Endometrial microvascular endothelial cells (primary cell): ENCODE measurements around the gene GGTLC3. TPM values are rescaled to one million over a fixed set of nuclear protein-coding genes. Genes with fewer than 3 reads are reported as not detected.
"Not testable (repeated sequence)": the region's sequence is repeated elsewhere in the genome, so short reads cannot be mapped to it uniquely, and the experiment has no call there.

Source experiments
- in situ Hi-C: cut with HindIII; loops from 2 replicates; pipeline ENCODE4 v1.10.0; 2017; ENCODE audit warnings: low sequenced_read_pairs, low pct_unique_long_range_greater_than_20kb; ENCODE audit errors: inconsistent ontology term
- total RNA-seq: library from RNA; depleted of rRNA; stranded (reverse); fragments of >200 nt; gene quantifications from one replicate; pipeline ENCODE4 v1.2.3, GENCODE V29; 2015; ENCODE audit errors: inconsistent ontology term

The GGTLC3 gene
- total RNA-seq, result not detected

DNA sequence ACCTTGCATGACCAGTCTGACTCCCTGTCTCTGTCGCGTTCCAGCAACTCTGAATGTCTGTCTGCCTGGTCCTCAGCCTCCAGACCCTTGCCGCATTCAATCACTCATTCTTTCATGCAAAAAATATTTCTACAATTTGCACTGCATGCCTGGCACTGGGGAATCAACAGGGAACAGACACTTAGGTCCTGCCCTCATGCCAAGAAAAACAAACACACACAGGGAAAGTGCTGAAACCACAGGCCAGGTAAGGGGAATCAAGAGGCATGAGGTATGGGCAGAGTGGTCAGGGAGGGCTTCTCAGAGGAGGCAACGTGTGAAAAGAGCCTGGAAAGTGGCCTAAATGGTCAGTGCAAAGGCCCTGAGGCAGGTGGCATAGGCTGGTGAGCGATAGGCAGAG, at the start of gene GGTLC3:
GGTLC3 (minus strand) TSS at position 101 of the 400 bp plus-strand sequence. CDS start 264 bp downstream, outside the sequence.
- in situ Hi-C loops, result not testable (repeated sequence)

DNA sequence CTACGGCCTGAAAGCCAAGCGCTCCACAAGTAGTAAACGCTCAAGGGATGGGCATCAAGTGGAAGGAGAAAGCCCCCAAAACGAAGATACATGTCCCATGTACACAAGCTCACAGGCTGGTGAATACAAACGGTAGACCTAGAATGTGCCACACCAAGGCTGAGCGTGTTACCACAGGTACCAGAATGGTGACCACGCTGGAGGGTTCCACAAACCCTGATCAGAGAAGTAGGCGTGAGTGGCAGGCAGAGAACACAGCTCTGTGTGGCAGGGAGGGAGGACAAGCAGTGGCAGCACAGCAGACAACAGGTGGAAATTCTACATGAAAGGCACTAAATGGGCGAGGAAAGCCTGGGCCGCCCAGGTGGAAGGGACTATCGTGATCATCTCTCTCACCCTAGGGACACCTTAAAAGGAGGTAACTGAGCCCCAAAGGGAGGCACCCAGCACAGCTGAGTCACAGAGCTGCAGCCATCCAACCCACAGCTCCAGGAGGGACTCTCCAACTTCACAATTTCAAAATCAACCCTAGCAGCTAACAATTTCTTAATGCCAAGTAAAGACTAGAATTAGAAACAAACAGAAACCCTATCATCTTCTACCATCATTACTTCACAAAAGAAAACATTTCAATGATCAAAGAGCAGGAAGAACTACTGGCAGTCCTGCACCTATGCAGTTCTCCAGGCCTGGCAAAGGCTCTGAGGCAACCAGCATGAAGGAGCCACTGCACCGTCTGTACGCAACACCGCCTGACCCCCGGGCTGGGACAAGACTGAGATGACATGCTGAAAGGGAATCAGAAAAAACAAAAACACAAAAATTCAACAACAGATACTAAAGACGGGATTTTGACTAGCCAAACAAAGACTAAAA, 42.4 kb upstream of the GGTLC3 start:
- in situ Hi-C loops, result not testable (repeated sequence)

DNA sequence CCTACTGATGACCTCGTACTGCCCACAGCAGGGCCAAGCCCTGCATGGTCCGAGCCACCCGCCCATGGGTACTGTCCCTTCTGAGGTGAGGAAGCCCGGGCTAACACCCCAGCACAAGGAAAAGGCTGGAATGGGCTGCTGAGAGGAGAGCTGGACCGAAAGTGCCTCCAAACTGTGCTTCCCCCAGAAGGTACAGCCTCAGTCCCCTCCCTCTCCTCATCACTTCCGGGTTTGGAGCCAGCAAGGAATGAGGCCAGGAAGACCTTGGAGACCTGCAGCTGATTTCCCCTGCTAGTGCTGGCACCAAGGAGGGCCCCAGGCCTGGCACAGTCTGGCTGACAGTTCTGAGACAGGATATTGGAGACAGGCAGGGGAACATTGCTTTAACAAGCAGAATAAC, 41.0 kb upstream of the GGTLC3 start:
- in situ Hi-C loops, result not testable (repeated sequence)

DNA sequence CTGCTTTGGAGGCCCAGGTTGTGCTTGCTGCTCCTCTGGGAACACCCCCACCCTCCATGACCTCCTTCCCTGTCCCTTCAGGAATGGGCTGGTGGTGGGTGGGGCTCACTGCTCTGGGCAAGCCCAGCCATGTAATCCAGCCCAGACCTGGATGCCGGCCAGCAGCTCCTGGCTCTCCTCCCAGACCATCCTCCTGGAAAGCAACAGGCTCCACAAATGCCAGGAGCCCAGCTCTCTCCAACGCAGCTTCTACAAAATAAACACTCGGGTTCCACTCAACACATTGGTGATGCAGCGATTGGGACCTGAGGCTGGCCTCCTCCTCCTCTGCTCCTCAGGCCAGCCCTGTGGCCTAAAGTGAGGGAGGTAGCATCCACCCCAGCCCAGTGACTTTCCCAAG, 40.6 kb upstream of the GGTLC3 start:
- in situ Hi-C loops, result not testable (repeated sequence)

DNA sequence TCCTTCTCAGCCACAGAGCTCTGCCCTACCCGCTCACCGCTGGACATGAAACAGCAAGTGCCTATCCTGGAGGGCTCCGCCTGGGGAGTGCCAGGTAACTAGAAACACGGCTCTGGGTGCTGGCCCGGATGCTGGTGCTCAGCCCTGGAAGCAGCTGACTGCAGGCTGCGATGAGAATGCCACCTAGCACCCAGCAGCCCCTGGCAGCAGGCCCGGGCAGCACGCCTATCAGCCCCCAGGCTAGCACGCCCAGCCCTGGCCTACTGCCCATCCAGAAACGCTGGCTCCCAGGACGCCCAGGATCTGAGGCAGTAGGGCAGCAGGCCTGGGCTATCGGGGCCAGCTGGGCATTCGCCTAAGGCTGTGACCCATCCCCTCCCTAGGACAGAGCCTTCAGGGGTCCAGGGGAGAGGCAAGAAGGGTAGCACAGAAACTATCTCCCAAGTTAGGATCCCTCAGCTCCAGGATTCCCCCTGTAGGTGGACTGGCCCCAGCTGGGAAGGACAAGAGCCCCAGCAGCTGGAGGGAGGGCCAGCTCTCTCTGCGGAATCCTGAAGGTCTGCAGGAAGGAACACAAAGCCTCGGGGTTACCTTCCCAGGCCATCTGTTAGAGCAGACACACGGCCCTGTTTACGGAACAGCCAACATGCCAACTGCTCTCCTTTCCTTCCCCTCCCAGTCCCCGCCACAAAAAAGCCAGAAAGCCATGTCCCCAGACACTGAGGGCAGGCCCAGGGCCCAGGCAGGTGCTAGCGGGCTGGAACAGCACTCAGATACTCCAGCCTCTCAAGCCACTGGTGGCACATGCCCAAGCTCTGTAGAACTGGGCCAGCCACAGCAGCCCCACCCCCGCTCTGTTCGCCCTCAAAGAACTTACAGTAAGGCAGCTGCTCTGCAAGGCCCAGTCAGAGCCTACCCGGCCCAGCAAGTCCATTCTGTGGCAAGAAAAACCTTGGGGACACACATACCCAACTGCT, 36.6 kb upstream of the GGTLC3 start:
- in situ Hi-C loops, result not testable (repeated sequence)

DNA sequence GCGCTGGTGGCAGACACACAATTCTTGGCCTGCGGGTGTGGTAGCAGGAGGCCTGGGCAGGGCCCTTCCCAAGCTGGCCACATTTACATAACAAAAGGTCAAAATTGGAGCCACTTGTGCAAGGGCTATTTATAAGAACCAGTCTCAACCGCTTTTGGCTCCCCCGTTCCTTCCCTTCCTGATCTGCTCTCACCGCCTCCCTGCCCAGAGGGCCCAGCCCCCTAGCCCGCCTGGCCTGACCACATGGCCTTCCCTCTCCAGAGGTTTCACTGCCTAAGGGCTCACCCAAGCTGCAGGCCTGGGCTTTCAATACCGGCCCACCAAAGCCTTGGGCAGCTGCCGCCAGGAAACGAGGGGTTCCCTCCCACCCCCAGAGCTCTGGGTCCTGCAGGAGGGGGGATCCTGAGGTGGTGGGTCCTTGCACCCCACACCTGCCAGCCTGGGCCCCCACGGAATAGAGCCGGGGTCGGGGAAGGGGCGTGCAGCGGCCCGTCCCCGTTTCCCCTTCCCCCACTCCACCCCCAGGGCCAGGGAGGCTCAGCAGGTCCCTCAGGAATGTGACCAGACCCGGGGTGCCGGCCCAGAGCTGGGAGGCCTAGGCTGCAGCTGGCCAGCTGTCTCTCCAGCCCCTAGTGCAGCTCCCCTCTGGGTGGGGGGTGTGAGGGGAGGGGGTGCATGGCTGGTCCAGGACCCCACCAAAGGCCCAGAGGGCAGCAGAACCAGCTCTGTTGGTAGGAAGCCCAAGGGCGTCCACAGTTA, 35.1 kb upstream of the GGTLC3 start:
- in situ Hi-C loops, result not testable (repeated sequence)

DNA sequence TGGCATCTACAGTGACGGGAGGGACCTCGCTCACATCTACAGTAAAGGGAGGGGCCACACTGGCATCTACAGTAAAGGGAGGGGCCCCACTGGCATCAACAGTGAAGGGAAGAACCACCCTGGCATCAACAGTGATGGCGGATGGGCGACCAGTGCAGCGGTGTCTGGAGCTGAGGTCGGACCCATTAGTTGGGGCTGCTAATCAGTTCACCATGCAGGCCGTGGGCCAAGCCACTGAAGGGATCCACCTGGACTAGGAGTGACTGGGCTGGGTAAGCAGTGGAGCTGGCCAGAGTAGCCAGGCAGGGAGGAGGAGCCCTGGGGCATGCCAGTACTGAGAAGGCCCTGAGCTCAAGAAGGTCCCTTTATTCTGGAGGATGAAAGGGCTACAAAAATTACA, 33.1 kb upstream of the GGTLC3 start:
- in situ Hi-C loops, result not testable (repeated sequence)

DNA sequence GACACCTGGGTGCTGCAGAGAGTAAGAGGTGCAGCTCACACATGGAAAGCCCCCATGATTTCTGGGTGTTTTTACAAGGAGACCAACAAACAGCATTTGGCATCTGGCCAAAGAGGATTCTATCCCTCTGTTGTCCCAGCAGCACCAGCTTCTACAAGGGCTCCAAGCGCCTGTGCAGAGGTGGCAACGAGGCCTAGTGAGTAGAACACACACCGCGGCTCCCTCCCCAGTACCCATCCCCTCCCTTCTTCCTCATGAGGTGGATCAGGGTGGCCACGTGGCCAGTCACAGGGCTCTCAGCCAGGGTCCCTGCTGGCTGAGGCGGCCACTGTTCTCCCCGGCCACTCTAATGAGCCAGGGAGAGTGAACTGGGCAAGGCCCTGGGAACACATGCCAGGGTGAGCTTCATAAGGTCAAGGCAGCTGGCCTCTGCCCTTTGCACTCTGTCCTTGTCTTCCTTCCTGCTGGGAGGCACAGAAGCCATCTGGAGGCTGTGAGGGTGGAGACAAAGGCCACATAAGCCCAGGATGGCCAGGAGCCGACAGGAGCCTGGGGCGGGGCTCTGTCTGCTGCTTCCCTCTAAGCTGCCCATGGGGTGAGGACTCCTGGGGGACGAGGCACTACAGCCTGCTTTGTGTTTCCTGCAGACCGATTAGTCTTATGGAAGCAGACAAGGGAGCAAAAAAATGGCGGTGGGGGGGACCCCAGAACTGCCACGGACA, 31.7 kb upstream of the GGTLC3 start:
- in situ Hi-C loops, result not testable (repeated sequence)

DNA sequence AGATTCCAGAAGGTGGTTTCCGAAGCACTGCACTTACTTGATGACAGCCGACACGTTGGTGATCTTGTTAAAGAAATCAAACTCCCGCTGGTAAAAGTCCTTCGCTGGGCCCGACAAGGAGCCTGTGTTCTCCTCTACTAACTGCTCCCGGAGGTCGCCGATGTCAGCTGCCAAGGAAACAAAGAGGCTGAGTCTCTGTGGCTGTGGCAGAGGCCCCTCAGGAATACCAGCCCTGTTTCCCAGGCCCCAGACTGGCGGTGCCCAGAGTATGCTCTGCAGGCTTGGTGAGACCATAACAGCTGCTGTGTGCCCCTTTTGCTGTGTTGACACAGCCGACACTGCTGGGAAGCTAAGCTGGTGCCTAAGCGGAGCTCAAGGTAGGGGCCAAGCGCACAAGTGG, 26.7 kb upstream of the GGTLC3 start:
- in situ Hi-C loops, result not testable (repeated sequence)

DNA sequence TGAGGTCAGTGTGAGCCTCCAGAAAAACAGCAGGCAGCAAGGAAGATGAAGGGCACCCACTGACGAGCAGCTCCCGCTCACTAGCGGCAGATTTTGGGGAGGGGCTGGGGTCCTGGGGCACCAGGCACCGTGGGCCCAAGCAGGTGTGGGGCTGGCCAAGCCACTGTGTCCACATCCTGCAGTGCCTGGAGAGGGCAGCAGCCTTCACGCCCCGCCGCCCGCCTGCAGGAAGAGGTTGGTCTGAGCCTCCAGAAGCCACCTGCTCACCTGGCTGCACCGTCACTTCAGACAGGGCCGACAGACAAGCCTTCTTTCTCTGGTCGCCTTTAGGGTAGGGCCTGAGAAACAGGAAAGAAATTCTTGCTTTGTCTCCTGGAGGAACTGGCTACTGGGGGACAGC, 25.4 kb upstream of the GGTLC3 start:
- in situ Hi-C loops, result not testable (repeated sequence)

DNA sequence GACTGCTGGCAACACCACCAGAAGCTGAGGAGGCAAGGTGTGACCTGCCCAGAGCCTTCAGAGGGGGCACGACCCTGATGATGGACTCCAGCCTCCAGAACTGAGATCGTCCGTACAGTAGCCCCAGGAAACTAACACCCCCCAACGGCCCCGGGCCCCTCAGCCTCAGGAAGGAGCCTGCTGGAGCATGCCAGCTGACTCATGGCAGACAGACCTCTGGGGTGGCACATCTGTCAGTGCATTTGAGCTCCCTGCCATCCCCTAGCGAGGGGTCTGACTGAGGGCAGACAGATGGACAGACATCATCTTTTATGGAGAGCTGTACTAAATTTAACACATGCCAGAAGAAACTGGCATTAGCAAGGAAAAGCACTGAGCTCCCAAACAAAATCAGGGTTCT, 22.0 kb upstream of the GGTLC3 start:
- in situ Hi-C loops, result not testable (repeated sequence)

DNA sequence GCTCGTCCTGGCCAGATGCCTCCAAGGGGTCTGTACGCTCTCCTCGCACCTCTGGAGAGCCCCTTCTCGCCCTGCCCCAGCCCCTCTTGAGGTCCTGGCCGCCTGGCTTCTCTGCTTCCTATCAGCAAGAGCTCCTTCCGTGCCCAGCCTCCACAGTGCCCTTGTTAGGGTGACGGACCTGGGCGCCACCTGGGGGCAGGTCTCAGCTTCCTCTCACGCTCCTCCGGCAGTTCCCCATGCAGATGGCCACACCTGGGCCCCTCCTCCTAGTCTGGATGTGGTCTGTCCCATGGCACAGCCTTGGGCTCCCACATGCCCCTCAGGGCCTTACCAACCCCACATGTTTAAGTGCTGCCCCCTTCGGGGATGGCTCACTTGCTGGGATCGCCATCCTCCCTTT, 16.4 kb upstream of the GGTLC3 start:
- in situ Hi-C loops, result not testable (repeated sequence)

DNA sequence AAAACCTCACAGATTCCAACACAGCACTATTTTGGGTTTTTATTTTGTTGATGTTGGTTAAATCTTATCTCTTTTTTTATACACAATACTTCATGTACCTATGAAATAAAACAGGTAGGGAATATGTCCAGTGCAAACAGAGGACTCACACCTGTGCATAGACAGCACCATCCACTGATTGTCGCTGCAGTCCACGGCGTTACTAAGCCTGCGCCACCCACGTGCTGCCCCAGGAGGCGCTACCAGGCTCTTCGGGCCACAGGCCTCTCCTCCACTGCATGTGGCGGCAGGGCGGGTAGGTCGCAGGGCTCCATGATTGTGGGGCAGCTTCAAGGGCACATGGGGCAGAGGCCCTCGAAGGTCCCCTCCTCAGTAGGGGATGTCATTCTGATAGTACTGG, 15.7 kb upstream of the GGTLC3 start:
- in situ Hi-C loops, result not testable (repeated sequence)

DNA sequence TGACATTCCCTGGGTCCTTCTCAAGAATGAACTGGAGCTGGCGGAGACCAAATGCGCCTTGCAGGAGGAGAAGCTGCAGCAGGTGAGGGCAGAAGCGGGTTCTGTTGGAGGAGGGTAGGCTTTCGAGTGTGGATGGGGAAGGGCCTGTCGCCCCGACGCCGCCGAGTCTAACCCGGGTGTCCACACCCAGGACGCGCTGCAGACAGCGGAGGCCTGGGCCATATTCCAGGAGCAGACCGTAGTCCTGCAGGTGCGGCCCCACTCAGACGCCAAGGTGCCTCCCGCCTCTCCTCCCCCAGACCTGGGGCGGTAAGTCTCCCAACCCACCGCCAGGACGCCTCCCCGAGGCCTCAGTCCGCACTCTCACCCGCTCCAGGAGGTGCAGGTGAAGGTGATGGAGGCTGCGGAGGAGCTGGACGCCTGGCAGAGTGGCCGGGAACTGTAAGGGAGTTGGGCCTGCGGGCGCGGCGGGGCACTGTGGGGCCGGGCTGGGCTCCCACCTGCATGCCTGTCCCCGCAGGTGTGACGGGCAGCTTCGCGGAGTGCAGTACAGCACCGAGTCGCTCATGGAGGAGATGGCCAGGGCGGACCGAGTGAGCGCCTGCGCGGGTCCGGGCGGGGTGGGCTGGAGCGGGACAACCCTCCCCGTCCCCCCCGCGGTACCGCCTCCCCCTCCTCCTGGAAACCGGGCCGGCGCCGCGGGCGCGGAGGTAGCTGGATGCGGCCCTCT, 11.6 kb upstream of the GGTLC3 start:
- in situ Hi-C loops, result not testable (repeated sequence)

DNA sequence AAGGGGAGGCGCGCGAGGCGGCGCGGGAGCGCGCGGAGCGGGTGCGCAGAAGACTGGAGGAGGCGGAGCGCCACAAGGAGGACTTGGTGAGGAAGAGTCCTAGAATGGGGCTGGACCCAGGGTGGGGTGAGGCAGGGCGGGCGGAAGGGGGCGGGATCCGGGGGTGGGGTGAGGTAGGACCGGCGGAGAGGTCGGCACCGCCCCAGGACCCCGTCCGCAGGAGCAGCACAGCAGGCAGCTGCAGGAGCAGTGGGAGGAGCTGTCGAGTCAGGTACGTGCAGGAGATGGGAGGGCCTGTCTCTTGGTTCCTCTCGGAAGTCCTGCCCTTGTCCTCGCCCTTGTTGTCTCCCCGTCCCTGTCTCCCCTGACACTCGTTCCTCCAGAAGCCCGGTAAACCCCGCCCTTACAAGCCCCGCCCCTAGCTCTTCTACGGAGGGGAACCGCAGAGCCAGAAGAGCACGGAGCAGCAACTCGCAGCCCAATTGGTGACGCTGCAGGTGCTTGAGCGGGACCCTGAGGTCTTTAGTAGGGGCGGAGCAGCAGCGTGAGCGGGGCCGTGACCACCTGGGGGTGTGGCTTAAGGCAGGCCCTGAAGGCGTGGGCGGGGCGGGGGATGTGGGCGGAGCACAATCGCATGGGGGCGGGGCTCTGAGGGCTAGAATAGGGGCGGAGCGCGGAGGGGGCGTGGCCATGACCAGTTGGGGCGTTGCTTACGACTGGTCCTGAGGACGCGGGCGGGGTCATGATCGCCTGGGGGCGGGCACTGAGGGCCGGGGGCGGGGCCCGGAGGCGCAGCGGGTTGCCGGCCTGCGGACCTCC, 10.8 kb upstream of the GGTLC3 start:
- in situ Hi-C loops, result not testable (repeated sequence)

DNA sequence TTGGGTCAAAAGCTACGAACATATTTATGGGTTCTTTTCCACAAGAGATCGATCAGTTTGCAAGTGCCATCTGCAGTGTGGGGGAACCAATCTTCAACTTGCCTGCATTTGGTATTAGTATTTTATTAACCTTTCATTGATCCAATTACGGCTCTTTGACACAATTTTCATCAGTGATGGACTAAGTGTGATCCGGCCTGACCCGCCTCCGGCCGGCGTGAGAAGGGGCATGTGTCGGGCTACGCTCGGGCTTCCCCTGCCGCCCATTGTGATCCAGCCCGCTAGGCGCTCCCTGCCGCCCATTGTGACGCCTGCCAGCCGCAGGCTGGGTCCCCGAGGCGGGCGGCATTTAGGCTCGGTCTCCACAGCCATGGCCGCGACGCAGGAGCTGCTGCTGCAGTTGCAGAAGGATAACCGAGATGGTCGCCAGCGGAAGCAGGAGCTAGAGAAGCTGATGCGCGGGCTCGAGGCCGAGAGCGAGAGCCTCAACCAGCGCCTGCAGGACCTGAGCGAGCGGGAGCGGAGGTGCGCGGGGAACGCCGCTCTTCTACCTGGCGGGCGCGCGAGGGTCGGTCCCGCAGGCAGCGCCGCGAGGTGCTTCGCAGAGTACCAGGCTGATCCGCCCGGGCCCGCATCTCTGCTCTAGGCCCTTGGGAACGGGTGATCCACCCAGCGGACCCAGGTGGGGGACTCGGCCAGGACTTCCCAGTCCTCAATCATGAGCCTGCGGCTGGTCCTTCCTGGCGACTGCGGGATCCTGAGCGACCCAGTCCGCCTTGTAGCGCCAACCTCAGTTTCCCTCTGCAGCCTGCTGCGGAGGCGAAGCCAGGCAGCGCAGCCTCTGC, 10.0 kb upstream of the GGTLC3 start, which contains the start of gene TMEM191B:
TMEM191B (plus strand) TSS at position 51 of the 845 bp plus-strand sequence; CDS start at position 230, 179 bp downstream.
- in situ Hi-C loops, result not testable (repeated sequence)
